Glomerular endothelial cell (primary cell): Measurements from ENCODE around the gene MCC. TPM values are rescaled to one million over a fixed set of nuclear protein-coding genes. Genes with fewer than 3 reads are reported as not detected.
A peak's percentile ranks its signal among the peaks of the same experiment; 100 is the strongest.

ENCODE experiments used
- DNase-seq: peaks from one replicate; pipeline ENCODE4 v3.0.0-alpha.2; 2011; ENCODE audit warnings: low read depth, low spot score; ENCODE audit errors: extremely low read depth
- total RNA-seq: library from RNA; depleted of rRNA; stranded (reverse); fragments of >200 nt; gene quantifications from 2 replicates; pipeline ENCODE4 v1.2.3, GENCODE V29; 2015

Gene MCC
- total RNA-seq, 1 donor from 2014 or later = 30.2 TPM

DNA sequence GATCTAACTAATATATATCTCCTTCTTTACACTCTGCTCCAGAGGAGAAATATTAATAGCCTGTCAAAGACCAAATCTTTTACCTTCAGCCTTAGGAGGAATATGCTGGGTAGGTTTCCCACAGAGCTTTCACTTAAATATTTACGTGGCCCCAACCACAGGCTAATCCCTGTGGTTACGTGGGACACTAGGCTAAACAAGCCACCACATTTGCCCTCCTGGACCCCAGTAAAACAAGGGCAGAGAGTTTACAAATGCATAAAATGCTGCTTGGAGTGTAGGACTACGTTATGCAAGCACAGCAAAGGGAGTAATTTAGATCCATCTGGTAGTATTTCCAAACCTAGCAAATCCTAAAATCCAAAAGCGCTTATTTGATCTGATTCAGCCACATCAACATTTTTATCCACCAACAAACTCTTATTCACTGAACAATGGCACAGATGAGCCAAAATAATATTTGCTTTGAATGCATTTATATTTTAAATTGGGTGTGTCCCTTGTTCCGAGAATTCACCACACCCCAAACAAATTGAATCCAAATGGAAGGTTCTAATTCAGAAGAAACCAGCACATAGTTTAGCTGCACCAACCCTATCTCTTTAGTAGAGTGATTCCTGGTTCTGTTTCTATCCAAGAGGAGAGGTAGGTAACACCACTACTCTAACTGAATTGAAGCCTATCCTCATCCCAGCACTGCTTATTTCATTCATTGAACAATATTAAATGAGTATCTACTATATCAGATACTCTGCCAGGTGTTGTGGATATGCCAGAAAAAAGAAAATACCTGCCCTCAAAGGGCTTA, 232.5 kb downstream of the MCC start:
- DNase-seq = no peak

DNA sequence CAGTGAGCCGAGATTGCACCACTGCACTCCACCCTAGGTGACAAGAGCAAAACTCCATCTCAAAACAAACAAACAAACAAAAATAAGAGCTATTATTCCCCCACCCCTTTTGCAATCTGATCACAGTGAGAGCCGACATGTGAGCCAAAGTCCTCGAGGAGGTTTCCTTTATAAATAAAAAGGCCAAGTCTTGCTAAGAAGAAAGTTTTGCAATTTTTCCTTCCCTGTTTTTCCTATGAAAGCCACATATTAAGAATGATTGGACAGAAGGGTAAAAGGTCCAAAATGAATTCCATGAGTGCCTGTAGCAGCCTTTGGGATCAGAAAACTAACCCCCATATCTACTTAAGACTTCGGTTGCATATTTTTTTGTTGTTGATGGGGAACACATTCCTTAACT, 233.1 kb downstream of the MCC start:
- no peak for DNase-seq

DNA sequence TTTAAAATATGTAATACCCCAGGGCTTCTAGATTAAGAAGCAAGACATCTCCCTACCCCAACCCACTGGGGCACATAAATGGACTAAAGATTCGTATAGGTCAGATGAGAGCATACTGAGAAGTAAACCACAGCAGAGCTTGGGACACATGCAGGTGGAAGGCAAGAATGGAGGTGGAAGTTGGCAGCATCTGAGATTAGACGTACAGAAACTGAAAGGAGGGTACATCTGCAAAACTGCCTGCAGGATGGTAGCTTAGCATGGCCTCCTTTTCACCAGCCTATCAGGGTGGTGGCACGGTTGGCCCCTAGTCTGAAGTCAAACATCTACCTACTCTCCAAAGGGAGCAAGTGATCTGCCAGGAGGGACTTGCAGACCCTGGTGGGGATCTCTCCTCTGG, 235.2 kb downstream of the MCC start:
- no peak for DNase-seq

DNA sequence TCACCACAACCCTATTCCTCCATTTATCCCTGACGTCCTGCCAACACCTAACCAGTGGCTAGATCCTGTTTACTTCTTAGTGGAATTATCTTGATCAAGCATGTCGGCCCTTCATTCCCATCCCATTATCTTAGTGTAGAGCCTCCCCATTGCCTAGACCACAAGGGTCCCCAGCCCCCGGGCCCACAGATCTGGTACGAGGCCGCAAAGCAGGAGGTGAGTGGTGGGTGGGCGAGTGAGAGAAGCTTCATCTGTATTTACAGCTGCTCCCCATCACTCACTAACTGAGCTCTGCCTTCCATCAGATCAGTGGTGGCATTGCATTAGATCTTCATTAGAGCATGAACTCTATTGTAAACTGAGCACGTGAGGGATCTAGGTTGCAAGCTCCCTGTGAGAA, 236.2 kb downstream of the MCC start:
- DNase-seq = no peak

DNA sequence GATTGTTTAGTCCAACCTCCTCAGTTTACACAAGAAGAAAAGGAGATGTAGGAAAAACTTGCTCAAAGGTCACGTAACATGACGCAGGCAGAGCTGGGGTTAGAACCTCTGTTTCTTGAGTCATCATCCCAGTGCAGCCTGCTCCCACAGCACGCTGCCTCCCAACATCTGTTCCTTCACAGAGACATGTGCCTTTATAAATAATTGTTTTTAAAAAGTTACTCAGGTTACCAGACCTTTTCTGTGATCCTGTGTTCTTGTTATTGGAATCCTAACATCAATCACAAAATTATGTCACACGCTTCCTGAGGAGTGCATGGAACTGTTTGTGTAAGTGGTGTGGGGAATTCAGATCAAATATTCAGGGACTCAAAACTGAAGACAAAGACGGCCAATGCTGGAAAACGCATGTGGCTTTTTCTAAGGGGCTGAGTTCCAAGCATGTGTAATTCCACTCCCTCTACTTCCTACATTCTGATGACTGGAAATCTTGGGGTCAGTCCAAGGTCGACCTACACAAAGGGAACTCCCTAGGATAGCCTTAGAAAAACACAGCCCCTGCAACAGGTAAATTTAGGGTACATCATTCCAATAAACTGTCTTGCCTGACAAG, 237.8 kb downstream of the MCC start:
- DNase-seq = peak; percentile 87

DNA sequence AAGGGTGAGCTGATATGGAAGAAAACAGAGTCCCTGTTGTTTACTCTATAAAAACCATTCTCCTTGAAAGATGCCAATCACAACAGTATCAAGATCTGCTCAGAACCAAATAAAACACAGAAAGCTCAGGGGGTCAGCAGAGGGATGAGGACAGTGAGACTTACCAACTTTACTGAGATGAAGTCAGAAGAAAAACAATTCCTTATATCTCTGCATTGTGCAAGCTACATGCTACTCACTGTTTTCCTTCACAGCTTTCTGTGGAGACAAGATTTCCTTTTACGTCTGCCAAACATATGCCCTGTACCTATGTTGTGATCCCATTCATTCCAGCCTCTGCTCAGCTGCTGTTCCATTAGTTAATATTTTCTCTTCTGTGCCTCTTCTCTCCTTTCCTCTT, 239.0 kb downstream of the MCC start:
- no peak for DNase-seq

DNA sequence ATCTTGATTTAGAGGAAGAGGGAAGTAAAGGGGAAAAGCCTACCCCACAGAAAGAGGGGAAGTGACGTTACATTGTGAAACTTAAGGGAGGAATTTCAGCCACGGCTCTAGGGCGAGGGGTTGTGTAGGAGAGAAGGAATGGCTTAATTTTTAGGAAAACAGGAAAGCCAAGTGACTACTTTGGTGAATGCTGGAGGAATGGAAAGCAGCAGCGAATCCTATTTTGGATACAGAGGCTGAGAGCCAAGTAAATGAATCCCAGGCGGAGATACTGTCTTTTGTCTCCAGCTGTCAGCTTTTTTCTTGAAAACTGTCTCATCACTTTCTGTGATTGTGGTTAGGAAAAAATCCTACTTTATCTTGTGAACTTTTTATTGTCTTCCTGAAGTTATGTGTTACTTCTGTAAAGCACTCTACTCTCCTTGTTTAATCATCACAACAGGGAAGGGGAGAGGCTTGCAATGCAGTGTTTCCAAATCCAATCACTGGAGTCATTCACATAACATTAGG, 241.8 kb downstream of the MCC start:
- DNase-seq = no peak

DNA sequence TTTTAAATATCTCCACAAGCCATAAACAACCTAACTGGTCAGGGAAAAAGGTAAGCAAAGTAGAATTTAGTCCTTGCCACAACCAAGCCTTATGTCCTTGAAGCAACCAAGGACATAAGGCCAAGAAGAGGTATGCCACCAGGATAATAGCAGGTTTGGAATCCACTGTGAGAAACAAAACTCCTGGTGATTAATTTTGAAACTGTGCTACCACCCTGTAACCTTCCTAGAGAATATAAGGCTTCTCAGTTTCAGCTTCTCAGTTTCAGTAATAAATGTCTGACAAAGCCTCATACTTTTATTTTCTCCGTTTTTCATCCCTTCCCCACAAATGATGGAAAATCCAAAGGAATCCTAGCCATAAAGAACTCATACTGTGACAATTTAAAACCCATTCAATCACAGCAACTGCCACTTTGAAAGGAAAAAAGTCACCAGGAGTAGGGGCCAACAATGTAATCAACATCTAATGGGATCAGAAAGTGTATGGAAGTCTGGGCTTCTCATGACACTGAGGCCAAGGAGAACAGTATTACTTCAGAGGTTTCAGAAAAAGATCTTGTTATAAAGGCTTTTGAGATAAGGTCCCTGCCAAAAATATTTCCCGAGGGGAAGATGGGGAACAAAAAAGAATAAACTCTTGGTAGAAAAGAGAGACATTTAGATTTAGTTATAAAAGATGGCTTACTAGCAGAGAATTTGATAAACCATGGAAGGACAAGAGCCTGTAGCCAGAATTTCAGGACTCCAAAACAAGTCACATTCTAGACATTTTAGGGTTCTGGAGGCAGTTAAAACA, 242.6 kb downstream of the MCC start:
- DNase-seq = no peak

DNA sequence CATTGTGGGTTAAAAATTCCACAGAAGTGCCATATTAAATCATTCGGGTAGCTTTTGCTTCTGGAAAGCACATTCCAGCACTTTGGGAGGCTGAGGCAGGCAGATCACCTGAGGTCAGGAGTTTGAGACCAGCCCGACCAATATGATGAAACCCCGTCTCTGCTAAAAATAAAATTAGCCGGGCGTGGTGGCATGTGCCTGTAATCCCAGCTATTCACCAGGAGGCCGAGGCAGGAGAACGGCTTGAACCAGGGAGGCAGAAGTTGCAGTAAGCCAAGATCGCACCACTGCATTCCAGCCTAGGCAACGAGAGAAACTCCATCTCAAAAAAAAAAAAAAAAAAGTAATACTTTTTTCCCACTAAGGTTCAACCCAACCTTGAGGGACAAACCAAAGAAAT, 243.3 kb downstream of the MCC start:
- DNase-seq = no peak

DNA sequence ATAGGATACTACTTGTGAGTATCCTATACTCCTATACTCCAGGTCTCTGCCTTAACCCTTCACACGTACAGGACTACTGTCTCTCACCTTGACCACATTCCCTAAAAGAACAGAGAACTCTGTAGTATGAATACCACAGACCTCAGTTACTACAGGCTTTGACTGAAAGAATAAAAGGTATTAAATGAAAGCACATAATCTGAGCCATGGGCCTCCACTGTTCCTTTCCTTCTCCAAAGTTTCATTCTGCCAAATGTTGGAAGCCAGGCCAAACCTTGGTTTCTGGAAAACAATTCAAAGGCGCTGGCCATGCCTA, 244.9 kb downstream of the MCC start:
- DNase-seq = no peak

DNA sequence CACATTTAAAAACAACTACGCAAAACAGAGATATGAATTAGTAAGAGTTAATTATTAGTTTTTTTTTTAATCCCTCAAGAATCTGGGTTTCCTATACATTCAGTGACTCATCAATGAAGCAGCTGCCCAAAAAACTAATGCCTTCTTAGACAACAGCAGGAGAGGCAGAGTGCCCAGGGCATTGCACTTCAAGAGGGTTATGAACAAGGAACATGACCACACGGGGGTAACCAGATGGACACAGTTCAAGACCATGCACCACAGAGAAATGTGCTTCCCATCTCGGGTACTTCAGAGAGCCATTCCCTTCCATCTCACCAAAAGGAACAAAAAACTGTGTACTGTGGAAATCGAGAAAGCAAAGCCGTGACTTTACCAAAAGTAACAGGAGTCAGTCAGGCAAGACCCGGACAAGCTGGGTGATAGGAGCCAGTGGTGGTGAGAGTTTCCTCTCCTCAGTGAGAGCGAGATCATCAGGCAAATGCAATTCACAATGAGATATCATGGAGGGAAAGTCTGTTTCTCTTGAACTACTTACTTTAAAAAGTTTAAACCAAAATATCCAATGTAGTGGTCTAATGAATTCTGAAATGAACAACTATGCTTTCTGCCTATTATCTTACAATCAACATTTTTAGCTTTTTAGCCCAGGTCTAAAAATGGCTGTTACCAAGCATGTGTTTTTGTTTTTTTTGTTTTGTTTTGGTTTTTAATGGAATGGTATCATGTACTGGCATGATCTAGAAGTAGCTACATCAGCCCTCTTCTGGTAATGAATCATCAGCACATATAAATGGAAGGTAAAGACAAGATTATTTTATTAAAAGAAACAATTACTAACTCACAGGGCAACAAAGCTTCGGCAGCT, 245.5 kb downstream of the MCC start:
- DNase-seq = no peak

DNA sequence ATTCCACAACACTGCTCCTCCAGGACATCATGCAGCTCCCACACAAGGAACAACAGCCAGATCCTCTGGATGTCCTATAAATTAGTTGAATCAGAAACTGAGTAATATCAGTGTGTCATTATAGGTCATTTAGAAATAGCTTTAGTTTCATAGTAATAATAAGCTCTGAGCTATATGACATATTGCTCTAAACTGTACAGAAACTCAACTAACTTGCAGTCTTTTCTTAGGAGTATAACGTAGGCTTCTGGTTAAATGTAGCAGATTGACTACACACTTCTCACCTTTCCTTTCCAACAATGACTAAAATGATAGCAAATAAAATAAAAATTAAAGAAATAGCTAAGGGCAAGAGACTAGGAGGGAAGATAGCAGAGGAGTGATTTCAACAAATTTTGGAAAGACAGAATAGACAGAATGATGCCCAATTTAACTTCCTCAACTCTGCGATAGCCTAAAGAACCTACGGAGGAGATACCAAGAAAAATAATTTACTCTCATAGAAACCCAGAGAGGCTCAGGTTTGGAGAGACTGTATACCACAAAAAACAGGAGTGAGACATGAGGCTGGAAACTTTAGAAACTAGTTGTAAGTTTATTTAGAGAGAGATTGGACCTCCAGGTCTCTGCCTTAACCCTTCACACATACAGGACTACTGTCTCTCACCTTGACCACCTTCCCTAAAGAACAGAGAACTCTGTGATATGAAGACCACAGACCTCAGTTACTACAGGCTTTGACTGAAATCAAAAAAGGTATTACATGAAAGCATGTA, 247.1 kb downstream of the MCC start:
- DNase-seq = no peak

DNA sequence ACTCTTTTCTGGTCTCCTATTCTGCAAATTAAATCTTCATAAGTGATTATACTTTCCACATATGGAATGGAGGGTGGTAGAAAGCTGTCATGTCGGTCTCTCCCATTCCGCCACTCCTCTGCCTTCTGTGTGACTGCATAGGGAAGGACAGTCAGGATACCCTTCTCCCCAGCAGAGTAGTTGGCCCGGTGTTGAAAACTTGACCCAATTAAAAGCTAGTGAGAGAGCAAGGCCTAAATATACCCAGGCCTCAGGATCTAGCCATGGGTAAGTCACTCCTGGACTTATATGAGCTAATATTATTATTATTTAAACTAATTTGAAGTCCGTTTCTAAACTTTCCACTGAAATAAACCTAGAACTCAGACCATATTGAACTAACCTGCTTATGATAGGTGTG, 248.2 kb downstream of the MCC start:
- DNase-seq = no peak

DNA sequence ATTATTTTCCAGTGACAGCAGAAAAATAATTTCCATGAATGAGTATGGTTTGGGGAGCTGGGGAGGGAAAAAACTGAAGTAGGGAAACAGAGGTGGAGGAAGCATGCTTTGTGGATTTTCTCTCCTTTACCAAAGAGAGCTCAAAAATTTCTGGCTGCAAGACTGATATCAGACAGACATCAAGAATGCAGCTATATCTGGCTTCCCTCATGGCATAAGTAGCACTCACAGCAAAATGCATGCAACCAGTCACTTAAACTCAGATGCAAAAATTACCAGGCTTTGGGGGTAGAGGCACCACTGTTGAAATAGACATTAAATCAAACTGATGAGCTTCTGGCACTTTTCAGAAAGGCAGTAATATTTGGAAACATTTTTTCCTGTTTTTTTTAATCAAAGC, 250.4 kb downstream of the MCC start:
- no peak for DNase-seq

DNA sequence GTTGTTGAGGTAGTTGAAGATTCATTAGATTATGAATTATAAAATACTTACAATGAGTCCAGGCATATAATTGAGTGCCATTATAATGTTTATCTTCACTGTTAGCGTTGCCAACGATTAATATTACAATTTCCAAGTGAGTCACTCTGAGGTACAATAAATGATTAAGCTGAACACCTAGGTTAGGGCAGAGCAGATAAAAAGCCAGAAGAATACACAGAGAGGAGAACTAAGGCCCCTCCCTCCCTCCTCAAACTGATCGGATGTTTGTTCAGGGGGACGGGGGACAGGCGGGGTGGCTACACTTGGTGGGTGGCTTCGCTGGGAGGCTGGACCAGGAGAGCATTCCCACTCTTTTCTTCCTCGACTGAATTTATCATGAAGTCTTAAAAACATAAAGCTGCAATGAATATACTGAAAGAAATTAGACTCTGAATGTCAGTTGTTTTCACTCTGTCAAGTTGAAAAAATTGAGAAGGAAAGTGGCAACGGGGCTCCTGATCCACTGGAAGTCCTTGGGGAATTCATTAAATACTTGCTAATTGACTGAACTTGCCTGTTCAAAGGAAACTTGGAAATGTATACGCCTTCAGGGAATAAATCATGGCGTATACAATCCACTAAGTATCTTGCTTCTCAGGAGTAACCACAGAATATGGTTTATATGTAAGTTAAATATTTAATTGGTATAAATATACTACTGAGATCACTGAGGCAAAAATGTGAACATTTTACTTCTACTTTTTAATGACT, 251.5 kb downstream of the MCC start:
- no peak for DNase-seq

DNA sequence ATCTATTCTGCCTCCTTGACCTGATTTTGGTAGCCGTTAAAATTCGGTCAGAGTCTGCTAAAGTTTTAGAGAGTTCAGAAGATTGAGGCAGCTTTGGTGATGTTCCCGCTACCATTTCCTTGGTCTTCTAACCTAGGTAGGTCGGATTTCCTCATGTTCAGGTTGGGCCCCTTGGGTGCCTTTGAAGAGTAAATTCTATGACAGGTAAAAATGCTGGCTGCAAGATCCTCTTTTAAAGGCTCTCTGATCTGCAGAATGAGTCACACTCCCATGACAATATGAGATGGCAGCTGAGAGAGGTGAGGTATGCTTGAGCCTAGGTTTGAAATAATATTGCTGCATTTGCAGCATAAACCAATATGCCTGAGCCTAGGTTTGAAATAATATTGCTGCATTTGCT, 252.4 kb downstream of the MCC start:
- no peak for DNase-seq

DNA sequence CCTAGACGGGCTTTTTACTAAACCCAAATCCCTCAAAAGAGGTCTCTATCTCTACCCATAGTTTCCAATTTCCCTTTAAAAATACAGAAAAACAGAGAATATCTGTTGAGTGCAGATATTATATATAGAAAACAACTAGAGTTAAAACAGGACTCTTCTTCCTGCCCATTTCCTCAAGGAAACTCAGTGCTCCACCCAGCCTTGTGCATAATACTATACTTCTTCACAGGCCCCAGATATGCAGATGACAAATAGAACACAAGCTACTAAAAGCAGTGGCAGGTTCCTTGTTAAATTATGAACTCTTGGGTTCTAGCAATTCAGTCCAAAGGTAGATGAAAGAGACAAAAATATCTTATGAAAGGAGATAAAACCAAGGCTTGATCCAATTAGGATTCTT, 253.7 kb downstream of the MCC start:
- no peak for DNase-seq

DNA sequence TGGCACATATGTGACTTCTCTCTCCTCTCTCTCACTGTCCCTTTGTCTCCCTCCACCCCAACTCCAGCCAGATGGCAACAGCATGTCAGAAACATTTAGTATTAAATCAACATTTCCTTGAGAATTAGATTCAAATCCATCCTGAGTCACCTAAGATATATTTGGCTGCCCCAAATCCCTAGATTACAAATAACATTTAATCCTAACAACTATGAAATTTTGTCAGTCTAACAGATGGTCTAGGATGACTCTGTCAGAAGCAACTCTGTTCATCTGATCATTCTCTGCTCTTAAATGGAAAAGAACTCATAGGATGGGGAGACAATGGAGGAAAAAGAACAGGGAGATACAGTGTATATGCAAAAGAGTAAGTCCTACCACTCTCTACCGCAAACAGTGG, 254.6 kb downstream of the MCC start:
- DNase-seq = no peak

DNA sequence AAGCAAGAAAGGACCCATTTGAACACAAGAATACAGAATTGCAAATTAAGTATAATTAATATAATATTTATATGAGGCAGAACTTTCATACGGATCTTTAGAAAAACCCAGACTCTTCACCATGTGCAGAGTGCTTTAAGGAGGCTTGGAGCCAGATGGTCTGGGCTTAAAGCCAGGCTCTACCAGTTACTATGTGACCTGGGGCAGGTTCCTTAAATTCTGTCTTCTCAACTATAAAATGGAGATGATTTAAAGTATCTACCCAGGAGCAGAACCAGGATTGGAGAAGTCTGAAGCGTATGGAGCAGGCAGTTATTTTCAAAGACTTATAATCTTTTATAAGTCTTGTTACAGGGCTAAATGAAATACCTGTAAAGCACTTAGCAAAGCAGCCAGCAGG, 255.6 kb downstream of the MCC start:
- no peak for DNase-seq
